EL (cell line): ENCODE measurements around the gene SETD7.

Experiments
- DNase-seq: peaks from one replicate; pipeline ENCODE4 v3.0.0-alpha.2; 2016

SETD7 gene

DNA sequence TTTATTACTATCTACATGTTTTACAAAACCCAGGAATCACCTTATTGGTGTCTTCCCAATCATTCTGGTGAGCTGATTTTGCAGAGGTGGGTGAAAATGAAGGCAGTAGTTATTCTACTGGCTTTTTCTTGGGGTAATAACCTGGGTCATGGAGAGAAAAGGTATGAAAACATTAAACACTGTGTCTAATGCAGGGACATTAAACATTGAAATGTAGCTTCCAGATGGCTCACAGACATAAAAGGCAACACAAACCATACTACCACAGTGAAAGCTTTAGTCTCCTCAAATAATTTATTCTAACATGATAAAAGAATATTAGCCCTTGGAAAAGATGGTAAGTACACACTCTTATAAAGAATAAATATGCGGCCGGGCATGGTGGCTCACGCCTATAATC is 8.0 kb downstream of the SETD7 start:
- no peak for DNase-seq

DNA sequence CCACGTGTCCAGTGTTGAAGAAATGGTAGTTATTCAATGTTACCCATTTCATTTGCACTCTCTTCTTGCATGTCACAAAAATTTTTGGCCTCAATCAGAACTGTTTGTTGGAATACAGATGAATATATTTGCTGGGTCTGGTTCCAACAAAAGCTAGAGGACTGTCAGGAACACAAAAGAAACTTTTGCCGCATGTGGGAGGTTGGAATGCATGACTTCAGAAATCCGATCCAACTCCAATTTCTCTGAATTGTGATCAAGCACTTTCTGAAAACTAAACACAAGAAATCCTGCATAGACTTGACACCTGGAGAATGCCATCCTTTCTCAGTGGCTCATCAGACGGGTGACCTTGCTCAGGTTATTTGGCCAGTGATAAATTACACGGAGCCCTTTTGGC is 15.4 kb downstream of the SETD7 start:
- no peak for DNase-seq

DNA sequence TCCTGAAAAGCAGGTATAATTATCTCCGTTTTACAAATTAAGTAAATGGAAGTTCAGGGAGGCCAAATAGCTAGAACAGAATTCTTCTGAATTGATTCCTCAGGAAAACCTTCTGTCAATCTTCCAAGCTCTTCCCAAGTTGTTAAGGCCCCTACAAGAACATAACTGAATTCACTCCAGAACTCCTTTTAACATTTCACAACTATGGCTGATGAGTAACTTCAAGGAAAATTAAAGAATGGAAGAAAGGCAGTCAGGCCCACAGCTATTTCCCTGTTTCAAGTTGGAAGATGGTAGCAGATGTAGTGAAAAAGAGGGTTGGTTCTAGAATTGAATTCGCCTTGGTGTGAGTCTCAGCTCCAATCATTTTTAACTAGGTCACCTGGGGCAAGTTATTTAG is 15.9 kb downstream of the SETD7 start:
- no peak for DNase-seq

DNA sequence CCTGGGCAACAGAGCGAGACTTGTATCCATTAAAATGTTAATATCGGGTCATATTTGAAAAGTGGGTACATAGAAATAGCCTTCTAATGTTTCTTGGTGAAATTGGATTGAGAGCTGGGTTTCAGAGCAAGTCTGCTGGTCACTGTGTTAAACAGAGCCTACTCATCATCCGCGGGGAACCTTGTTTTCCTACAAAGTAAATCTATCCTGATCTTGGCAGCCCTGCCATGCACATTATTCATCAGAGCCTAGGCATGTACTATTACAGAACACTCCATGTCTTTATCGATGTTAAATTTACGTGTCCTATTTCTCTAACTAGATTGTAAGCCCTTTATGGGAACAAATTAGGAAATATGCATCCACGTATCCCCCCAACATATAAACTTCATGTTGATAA is 18.7 kb downstream of the SETD7 start:
- no peak for DNase-seq

DNA sequence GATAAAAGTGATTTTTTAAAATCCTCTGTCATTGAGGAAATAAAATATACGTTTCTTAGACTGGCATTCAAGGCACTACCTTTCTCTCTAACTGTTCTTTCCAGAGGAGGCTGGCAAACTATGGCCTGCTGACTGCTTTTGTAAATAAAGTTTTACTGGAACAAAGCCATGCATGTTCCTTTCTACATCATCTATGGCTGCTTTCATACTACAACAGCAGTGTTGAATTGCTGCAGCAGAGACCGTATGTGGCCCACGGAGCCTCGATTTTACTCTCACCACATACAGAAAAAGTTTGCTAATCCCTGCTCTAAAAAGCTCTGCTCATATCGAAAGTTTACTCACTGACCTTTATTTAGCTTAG is 20.2 kb downstream of the SETD7 start:
- DNase-seq, result no peak

DNA sequence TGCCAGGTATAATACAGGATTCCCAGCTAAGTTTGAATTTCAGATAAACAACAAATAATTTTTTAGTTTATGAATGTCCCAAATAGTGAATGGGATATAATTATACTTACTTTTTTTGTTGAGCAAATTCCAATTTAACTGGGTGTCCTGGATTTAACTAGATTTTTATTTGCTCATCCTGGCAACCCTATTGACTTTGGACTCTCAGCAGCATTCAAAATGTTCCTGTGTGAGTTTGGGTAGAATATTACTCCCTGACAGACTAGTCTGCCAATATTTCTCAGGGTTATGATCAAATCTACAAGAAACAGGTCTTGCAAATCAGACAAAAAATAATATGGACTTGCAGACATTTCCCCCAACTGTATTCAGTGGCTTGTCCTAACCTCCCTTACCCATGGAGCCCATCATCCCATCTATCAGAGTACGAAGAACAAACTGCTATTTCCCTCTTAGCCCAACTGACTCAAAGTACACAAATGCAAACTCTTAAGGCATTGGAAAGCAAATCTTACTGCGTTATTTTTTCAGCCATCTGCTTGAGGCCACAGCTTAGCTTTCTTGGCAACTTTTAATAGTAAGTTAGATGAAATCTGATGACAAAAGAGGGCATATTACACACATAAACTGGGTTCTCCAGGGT is 20.7 kb downstream of the SETD7 start:
- DNase-seq, result no peak

DNA sequence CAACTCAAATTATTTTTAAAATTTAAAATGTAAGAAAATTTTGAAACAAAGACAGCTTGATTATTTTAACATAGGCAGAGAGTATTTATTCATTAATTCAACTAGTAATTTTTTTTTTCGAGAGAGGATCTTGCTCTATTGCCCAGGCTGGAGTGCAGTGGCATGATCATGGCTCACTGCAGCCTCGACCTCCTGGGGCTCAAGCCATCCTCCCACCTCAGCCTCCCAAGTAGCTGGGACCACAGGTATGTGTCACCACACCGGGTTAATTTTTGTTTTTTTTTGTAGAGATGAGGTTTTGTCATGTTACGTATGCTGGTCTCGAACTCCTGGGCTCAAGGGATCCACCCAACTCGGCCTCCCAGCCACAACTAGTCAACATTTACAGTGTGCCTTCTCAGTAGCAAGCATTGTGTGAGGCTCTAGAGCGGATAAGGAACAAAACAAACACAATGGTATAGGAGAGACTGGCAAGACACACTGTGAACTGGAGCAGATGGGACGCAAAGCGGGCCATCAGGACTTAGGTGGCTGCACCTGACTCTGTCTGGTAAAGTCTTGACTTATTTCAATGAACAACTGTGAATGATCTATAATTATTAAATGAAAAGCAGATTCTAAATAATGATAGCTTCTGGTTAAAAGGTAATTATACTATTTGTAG is 21.6 kb downstream of the SETD7 start:
- no peak for DNase-seq

DNA sequence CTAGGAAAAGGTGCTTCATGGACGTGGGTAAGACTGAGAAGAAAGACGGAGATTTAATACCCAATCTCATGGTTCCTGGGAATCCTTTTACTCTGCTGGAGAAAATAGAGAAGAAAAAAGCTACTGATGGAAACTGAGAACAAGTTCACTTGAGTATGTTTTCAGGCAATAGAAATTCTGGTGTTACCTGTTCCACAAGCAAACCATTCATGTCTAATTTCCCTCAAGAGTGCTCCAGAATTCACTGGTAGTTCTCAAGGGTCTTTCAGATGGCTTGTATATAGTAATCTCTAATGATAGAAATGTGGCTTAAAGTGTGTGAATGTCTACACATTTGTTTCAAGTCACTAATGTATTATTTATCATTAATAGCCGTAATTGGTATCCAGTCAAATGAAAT is 22.5 kb downstream of the SETD7 start:
- no peak for DNase-seq

DNA sequence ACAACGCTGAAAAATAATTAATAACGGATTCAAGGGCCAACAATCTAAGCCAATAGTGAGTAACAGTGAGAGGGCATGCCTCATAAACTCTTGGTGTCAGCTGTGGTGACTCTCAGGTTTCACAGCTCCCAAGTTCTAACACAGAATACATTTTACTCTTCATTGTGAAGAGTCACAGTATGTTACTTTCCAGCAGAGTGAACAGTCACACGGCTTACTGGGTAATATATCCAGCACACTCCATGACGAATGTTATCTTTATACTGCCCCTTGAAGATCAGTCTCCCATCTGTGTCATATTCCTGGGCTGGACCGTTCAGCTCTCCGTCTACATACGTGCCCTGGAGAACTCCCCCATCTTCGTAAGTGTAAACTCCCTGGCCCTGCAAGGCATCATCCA is 23.1 kb downstream of the SETD7 start:
- DNase-seq, result no peak

DNA sequence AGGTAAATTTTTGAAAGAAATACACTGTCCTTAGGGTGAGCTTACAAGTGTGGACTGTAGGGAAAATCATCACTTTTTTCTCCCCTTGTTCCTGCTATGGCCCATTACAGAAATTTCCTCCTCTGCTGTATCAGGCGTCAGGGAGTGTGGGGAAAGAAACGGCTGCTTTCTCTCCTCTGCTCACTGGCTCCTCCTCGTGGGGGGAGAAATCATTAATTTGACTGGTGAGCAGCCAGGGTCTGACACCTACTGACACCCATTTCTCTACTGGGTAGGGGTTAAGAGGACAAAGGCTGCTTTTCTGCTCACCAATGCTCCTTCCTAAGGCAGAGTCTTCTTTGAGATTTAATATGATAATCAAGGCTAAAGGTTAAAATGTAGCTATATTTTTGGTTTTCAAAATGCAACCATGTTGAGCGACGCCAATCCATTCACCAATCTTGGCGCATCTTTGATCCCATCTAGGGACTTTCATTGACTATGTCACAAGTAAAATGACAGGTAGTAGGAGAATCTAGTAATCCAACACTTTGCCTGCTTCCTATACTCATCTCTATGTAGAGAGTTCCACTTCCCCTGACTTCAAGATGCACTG is 25.1 kb downstream of the SETD7 start:
- DNase-seq, result peak; percentile 41

DNA sequence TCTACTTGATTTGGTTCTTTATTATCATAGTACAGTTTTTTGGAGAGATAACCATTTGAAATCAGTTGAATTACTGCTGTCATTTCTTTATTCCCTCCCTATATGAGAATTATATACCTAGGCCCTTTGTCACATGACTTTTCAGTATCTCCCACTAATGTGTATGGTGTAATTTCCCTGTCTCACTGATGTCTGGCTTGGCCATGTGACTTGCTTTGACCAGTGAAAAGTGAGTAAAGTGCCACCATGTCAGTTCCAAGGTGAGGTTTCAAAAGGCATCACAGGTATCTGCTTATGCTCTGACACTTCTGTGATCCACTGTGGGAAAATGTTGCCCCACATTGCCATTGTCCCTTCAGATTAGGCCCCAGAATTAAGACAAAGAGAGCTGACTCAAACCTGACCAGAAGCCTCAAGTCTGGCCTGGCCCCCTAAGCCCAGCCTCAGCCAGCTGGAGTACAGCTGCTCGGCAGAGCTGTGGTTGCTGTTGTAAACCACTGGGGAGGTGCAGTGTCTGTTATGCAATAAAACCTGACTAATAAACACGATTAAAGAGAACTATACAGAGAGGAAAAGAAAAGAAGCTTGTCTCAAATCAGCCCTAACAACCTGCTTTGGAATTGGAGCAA is 27.5 kb downstream of the SETD7 start:
- peak; percentile 62 for DNase-seq

DNA sequence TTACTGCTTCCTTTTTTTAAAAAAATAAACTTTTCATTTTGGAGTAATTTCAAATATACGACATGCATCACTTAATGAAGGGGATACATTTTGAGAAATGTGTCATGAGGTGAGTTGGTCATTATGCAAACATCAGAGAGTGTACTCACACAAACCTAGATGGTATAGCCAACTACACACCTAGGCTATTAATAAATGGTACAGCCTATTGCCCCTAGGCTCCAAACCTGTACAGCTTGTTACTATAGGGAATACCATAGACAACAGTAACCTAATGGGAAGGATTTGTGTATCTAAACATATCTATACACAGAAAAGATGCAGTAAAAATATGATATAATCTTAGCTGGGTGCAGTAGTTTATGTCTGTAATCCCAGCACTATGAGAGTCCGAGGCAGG is 29.1 kb downstream of the SETD7 start:
- DNase-seq, result no peak

DNA sequence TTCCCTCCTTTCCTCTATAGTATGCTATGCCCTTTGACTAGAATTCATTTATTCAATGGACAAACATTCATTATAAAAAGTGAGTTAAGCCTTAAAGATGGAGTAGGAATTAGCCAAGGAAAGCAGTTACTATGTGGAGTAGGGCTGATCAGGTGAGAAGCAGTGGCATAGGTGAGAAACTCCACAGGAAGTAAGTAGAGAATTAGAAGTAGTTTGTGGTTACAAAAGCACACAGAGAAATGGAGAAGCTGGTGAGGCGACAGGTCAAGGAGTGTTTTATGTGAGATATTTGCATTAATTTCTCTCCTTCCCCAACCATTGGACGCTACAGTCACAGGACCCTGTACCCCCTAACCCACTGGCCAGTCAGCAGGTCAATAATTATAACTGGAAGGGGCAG is 30.6 kb downstream of the SETD7 start:
- DNase-seq, result no peak

DNA sequence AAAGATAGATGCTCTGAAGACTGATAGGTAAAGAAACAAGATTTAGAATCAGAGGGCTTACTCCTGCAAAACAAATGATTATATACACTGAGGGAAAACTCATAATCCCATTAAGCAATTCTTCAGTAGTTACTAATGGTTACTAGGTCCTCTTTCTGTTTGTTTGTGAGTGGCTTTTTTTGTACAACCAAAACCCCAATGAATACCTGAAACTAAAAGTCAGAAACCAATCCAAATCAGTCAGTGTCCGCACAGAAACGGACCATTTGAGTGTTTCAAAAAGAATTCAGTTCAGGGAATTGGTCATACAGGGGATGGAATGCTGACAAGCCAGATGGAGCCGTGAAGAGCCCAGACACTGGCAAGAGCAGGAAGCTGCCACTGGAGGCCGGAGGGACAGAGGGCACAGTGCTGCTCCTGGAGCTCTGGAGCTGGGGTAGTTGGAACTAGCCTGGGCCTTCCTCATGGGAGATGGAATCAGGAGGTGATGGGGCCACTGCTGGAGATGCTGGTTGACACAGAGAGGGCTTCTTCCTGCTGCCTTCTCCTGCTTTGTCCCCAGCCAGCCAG is 31.9 kb downstream of the SETD7 start:
- peak; percentile 13 for DNase-seq

DNA sequence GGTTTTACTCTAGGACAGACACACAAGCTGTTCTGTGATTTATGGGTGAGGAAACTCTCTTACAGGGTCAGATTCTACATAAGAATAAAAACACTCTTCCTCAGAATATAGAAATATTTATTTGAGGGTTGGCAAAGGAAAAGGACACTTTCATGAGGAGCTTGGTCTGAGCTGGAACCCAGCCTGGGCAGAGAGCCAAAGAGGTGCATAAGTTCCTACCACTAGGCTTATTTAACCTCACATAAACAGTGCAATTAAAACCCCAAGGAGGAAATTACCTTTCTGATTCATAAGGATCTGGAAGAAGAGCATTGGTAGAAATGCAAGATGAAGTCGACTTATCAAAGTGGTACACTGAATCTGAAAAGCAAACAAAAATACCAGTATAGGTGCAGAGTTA is 32.9 kb downstream of the SETD7 start:
- no peak for DNase-seq

DNA sequence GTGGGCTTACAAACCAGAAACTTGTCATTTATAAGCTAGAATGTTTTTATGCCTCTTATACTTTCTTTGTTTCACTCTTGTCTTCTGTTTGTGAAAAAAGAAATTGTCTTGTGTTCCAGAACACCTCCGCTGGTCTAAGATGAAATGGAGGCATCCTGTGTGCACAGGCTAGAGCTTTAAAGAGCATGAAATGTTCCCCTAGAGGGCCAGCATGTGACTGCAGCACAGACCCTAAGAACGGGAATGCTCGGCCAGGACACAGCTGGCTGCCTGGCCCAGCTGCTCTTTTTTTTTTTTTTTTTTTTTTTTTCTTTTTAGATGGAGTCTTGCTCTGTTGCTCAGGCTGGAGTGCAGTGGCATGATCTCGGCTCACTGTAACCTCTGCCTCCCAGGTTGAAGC is 33.6 kb downstream of the SETD7 start:
- DNase-seq, result no peak

DNA sequence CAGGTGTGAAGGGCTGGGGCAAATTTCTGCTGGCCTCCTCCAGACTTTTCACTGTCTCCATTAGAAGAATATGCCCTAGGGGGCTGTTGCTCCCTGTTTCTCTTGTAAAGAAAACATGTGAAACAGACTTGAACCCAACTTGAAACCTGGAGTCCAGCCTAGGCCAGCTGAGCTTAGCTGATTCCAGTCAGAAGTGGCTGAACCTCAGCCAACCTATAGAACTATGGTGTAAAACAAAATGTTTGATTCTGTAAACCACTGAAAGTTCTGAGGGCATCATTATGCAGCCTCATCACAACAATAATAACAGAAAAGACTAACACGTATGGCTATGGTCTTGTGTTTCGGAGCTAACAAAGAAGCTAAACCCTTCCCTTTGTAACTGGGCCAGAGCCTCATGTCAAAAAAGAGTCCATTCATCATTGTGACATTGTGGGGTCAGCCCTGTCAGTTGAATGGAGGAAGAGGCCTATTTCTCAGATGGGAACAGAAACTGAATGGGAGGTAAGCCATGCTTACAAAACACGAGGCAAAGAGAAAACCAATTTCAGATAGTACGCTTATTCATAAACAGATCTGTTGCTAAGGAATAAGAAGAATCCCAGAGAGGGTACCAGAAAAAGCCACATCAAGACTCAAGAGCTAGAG is 34.1 kb downstream of the SETD7 start:
- DNase-seq, result no peak

DNA sequence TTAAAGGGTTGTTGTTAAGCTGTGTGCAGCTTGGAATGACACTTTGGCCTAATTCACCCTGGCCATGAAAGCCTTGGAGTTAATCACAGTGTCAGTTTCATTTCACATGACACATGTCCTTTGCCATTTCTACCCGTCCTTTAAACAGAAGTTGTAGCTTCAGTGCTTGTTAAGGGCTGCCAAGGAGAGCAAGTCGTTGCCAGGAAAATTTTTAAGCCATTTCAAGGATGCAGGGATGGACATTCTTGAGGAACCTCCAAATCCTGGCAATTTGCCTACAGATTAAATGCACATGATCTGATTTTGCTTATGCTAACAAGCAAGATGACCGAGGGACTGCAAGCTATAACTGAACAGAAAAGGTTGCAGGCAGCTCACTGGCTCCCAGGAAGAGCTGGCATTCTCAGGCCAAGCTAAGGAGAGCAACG is 40.5 kb downstream of the SETD7 start:
- no peak for DNase-seq

DNA sequence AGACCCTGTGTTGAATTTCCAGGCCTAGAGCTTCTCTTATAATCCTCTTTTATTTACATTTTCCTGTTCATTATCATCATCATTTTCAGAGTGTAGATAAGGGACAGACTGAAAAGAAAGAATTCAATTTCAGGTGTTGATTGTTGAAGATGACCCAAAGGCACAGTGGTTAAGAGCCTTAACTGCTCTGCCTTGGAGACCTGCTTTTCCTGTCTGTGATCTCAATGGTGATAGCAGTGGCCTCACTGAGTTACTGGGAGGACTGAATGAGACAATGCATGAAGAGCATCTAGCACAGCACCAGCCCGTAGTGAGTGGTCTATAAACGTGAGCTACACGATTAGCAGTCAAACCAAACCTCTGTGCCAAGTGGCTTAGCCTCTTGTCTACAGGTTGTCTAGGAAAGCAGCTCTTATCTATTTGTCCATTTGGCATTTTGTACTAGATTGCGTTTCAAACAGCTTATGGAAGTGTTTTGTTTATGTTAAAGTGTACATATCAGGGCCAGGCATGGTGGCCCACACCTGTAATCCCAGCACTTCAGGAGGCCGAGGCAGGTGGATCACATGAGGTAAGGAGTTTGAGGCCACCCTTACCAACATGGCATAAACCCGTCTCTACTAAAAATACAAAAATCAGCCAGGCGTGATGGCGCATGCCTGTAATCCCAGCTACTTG is 41.5 kb downstream of the SETD7 start:
- DNase-seq, result no peak

DNA sequence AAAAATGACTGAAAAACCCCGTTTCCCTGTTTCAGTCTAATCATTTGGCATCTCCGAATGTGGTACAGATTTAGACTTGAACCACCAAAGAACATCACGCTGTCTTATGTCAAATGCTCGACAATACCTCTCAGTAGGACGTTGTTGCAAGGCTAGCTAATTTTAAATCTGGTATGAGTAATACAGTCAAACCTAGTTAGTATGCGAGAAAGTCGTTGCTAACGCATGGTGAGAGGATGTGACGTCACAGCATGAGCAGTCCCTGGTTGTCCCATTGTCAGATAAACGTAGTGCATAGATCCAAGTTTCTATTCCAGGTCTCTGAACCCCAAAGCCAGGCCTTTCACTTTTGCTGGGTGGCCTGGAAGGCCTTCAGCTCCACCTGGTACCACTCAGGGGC is 44.7 kb downstream of the SETD7 start:
- no peak for DNase-seq

DNA sequence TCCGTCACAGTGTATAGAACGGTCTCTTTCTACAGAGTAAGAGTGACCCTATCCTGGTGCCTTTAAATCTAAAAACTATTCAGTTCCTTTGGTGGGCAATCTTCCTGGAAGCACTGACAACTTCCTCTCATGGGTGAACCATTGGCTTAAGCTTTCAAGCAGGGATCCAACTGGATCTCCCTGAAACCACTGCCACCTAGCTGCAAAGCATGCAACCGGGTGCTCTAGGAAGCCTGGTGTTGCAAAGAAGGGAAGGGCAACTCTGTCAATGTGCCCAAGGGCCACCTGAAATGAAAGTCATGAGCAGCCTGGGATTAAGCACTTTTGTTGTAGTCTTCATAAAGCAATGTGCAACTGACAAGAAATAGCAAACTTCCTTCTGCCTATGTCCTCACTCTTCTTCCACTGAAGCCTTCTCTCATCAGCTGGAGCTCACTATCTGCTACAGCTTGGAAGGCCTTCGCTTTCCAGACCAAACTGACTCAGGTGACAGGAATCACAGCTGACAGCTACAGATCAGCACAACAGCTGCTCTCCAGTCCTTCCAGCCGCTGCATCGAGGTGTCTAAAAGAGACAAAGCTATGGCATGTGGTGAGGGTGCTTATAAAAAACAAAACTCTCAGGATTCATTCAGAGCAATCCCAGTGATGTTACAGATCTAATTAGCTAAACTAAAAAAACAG is 46.1 kb downstream of the SETD7 start:
- no peak for DNase-seq

DNA sequence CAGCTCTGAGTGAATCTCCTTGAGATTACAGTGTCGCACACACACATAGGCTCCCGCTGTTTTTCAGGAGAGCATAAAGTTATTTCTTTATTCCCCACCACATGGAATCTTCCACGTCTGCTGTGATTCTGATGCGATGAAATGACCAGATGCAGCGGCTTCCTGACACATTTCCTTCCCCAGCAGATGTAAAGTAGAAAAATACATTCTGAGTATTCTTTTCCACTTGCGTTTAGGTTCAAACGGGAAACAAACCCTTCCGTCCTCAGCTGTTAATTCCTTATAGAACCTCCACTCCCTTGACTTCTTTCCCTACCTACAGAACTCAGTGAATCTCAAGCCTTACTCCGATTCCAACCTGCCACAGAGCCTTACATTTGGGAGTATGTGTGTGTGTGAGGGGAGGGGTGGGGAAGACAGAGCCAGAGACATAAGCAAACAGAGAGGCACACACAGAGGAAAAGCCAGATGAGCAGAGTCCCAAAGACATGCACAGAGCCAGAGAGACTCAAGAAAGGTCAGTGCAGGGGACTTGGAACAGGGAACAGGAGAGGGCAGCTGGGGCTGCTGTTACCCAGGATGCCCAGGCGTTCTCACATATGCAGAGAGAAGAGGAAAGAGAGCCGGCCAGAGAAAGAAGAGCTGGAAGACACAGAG is 47.3 kb downstream of the SETD7 start:
- DNase-seq, result no peak
